Measurements from ENCODE around the gene MOBP.

MOBP gene

DNA sequence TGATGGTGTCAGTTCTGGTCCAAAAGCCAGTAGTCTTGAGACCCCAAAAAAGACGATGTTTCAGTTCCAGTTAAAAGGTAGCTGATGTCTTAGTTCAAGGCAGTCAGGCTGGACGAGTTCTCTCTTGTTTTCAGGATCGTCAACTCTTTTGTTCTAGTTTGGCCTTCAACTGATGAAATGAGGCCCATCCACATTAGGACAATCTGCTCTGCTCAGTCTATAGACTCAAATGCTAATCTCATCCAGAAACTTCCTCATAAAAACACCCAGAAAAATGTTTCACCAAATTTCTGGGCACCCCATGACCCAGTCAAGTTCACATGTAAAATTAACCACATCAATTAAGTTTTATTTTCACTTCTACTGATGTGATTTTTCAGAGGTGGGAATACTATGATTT, 74.0 kb downstream of the MOBP start:
- no peak overlapping the region for H3K27ac ChIP-seq

DNA sequence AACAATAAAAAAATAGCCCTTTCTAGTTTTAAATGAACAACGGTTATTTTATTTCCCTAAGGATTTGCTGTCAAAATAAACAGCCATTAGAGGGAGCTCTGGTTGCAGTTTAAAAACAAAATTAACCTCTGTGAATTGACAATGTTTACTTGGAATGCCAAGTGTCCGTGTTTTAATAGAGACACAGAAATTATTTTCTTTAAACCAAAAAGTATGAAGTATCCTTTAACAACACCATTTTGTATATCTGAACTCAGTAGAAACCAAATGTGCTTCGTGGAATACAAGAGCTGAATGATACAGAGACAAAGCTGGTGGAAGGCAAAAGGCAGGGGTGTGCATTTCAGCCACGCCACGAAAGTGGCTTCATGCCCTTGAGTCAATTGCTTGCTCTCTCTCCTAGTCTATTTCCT, 74.4 kb downstream of the MOBP start:
- H3K27ac ChIP-seq, result no peak overlapping the region
- TF ChIP-seq, protein P1, sequence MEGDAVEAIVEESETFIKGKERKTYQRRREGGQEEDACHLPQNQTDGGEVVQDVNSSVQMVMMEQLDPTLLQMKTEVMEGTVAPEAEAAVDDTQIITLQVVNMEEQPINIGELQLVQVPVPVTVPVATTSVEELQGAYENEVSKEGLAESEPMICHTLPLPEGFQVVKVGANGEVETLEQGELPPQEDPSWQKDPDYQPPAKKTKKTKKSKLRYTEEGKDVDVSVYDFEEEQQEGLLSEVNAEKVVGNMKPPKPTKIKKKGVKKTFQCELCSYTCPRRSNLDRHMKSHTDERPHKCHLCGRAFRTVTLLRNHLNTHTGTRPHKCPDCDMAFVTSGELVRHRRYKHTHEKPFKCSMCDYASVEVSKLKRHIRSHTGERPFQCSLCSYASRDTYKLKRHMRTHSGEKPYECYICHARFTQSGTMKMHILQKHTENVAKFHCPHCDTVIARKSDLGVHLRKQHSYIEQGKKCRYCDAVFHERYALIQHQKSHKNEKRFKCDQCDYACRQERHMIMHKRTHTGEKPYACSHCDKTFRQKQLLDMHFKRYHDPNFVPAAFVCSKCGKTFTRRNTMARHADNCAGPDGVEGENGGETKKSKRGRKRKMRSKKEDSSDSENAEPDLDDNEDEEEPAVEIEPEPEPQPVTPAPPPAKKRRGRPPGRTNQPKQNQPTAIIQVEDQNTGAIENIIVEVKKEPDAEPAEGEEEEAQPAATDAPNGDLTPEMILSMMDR (IDR thresholded peaks at IDR 0.05), result peak; percentile 87
- TF ChIP-seq ZFX (IDR thresholded peaks at IDR 0.05; ENCODE audit: borderline replicate concordance), result no peak

More for the DNA sequence above, 74.0 kb downstream of the MOBP start:
- TF ChIP-seq ZFX (IDR thresholded peaks at IDR 0.05; ENCODE audit: borderline replicate concordance), result no peak
- TF ChIP-seq, protein P1 (IDR thresholded peaks at IDR 0.05), result no peak

DNA sequence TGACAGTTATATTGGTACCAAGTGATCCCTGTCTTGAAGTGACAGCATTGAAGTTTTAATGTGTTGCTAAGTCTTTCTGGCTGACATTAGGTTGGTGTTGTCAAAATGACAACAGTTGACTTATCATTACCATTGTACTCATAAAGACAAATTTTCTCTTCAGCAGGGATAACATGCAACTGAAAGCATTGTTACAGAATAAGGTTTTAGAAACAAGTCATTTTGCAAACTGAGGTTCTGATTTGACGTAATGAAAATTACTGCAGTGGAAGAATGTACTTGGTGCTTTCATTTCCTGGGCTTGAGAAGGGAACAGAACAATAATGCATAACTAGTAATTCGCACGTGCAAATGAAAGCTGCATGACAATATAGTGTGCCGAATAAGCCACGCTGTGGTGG, 75.1 kb downstream of the MOBP start:
- TF ChIP-seq, protein P1 (IDR thresholded peaks at IDR 0.05), result no peak
- no peak for TF ChIP-seq ZFX (IDR thresholded peaks at IDR 0.05; ENCODE audit: borderline replicate concordance)

DNA sequence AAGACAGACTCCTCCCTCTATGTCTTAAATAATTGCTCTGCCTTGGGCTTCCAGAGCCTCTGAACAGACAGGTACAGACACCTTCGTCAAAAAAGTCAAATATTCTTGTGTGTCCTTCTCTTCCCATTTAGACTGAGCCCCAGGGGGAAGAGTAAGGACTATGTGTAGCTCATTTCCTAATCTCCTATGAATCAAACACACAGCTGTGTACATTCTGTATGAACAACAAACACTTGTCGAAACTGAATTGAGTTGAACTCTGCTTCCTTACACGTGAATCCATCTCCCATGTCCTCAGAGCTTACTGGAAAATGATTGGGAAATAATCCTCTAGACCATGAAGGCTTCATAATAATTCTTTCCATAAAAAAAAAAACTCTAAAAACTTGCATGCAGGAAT, 80.8 kb downstream of the MOBP start:
- TF ChIP-seq, protein P1 (IDR thresholded peaks at IDR 0.05), result no peak
- TF ChIP-seq ZFX (IDR thresholded peaks at IDR 0.05; ENCODE audit: borderline replicate concordance), result no peak

More for the DNA sequence above, 75.1 kb downstream of the MOBP start:
- no peak overlapping the region for H3K27ac ChIP-seq

DNA sequence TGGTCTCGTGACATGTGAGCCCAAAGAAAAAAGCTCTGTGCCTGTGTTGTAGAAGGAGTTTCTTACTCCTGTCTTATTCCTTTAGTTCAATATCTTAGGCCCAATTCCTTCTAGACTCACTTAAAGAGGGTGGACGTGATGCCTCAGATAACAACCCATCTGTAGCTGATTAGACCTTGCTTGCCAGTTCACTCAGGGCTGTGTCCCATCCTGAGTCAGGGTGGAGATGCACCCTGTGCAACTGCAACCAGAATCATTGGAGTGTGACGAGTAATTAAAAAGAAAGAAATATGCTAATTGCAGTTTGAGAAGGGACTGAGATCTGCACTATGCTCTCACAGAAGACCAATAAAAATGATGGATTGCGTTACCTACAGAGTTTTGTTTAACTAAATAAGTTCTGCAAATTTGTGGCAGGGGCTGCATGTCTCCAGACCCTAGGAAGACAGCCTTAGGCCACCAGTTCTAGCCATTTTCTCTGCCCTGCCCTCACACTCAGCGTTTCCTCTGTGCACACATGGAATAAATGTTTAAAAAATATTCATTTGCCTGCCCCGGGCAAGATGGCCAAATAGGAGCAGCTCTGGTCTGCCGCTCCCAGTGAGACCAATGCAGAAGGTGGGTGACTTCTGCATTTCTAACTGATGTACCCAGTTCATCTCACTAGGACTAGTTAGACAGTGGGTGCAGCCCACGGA, 83.0 kb downstream of the MOBP start:
- no peak overlapping the region for H3K27ac ChIP-seq
- no peak for TF ChIP-seq ZFX (IDR thresholded peaks at IDR 0.05; ENCODE audit: borderline replicate concordance)
- TF ChIP-seq, protein P1 (IDR thresholded peaks at IDR 0.05), result no peak

More for the DNA sequence above, 80.8 kb downstream of the MOBP start:
- H3K27ac ChIP-seq, result no peak overlapping the region

All from 22Rv1 (cell line).